RCC 7860 (cell line): Measurements from ENCODE around the gene ANKS1A.

Experiments
- DNase-seq: peaks from one replicate; pipeline ENCODE4 v3.0.0-alpha.2; 2015; ENCODE audit warnings: low spot score
- FAIRE-seq: peaks from 2 replicates; lab custom pipeline; 2012; peaks lifted over from hg19 to GRCh38; lab: Jason Lieb, UNC

ANKS1A gene

DNA sequence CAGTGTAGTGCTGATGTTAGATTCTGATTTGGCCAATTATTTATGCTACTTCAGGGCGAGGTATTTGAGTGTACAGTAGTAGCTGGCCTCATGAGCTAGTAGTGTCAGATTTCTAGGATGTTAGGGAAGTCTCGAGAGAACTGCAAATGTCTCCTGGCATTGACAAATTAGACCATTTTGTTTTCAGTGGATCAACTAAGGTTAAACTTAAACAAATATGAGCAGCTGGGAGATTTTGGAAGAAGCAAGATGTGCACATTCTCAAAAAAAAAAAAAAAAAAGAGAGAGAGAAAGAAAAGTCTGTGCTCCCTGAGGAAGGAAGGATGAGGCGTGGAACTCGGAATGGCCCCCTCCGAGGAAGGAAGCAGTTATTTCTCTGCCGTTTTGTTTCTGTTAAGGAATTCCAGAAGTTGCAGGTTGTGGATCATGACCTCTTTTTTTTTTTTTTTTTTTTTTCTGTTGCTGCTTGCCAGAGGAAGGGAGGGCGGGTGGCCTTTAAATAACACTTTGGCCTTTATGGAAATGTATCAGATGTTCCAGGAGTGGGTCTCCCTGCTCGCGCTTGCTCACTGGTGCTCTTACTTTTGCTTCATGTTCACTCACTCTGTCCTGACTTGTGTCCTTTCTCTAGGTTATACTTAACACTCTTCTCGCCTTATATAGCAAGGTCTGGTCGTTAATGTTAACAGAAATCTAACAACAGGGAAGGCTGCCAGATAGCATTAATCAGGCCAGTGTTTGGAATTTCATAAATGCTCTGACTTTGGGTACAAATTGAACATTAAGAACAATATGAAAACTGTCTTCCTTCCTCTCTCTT lies 127.7 kb downstream of the ANKS1A start:
- DNase-seq (no peak), FAIRE-seq (no peak)

- DNase-seq (no peak), FAIRE-seq (no peak)
These were observed 128.5 kb downstream of the ANKS1A start for GRCh38 chr6:35017411-35018181.

- DNase-seq = no peak
- FAIRE-seq = no peak
These were observed 129.1 kb downstream of the ANKS1A start for GRCh38 chr6:35018182-35018519.

GRCh38 chr6:35018746-35019145 lies 129.7 kb downstream of the ANKS1A start:
- no peak for DNase-seq
- no peak for FAIRE-seq

DNA sequence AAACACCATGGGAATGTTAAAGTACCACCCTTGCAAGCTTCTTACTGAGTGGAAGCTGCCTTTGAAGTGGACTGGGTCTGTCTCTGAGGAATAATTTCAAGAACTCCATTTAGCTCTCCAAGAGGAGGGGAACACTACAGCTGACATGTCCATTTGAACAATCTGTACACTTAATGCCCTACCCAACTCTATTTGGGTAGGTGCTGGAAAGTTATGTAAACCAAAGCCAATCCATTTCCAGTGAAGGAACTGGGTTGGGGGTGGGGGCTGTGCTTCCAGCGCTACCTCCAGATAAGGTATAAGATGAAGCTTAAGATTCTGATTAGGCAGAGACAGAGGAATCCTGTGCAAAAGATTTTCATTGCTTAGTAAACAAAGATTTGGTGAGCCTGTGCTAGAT lies 130.1 kb downstream of the ANKS1A start:
- FAIRE-seq = no peak
- DNase-seq = no peak

- FAIRE-seq (no peak), DNase-seq (no peak)
These were observed 130.8 kb downstream of the ANKS1A start for GRCh38 chr6:35019831-35020230.

- DNase-seq (no peak), FAIRE-seq (no peak)
These were observed 131.9 kb downstream of the ANKS1A start for GRCh38 chr6:35021004-35021403.

DNA sequence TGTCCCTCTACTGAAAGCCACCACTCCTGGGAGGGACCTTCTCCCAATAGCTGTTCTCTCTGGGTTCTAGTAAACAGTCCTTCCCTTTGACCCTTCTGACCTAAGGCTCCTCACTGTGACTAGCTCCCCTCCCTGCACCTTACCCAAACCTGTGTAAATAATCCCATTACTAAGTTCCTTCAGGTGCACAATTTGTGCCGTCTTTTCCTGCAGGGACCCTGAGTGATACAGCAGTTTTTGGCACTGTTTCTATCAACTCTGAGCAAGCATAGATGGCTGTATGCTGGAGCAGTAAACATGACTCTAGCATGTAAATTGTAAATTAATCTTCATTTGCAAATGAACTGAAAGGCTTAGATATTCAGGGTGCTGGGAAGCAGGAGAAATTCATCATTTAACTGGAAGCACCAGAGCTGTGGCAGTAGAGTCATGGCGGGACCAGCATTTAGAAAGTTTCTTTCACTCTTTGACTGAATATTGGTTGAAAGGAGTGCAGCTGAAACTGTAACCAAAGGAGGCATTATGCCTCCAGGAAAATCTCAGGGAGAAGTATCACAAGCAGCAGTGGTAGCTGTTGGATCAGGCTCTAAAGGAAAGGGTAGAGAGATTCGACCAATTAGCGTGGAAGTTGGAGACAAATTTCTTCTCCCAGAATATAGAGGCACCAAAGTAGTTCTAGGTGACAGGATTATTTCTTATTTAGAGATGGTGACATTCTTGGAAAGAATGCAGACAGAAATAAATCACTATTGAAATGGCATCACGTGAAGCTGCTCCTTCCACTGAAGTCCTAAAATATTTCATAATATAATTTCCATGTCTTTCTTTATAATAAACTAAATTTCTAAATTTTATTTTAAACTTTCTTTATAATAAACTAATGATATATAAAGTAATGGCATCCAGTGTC lies 134.3 kb downstream of the ANKS1A start:
- no peak for FAIRE-seq
- no peak for DNase-seq

DNA sequence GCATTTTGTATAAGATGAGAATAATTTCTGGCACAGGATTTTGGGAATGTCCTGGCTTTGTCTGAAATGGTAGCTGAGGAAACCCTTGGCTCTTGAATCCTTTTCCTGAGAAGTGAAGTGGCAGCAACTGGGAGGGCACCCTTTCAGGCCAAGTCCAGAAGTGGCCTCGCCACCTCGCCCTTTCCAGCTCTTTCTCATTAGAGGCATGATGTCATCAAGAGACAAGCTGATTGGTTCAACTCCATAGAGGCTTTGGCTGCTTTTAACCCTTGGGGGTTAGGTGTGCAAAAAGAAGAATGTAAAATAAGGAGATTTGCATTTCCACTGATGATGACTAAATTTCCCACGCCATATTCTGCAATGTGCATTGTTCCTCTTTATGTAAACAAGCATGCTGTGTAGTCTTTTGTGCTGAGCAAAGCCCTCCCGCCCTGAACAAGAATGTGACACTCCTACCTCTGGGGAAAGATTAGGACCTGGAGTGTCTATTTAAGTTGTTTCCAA lies 135.5 kb downstream of the ANKS1A start:
- DNase-seq (no peak), FAIRE-seq (no peak)

- DNase-seq = no peak
- FAIRE-seq = no peak
These were observed 136.5 kb downstream of the ANKS1A start for GRCh38 chr6:35025232-35026188.

- DNase-seq (no peak), FAIRE-seq (no peak)
These were observed 137.6 kb downstream of the ANKS1A start for GRCh38 chr6:35026434-35027222.

- no peak for DNase-seq
- FAIRE-seq = no peak
These were observed 138.8 kb downstream of the ANKS1A start for GRCh38 chr6:35027807-35028206.

- FAIRE-seq (no peak), DNase-seq (no peak)
These were observed 140.0 kb downstream of the ANKS1A start for GRCh38 chr6:35028781-35029769.

- no peak for DNase-seq
- no peak for FAIRE-seq
These were observed 141.0 kb downstream of the ANKS1A start for GRCh38 chr6:35030099-35030498.

- DNase-seq = no peak
- FAIRE-seq = no peak
These were observed 142.8 kb downstream of the ANKS1A start for GRCh38 chr6:35031611-35032529.

DNA sequence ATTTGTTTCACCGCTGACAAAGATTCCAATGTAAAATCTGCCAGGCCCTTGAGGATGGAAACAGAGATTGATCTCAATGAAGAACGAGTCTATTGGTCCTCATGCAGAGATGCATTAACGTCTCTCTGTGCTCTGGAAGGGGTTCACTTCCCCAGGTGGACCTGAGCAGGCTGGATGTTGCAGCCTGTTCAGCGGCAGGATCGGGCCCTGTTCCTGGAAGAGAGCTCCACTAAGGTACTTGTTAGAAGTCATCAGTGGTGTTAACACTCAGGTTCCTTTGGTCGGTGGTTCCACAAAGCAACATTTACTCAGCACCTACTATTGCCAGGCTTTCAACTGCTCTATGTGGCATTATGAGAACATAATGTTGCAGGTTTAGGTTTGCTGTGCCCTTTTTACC lies 144.6 kb downstream of the ANKS1A start:
- FAIRE-seq (no peak), DNase-seq (no peak)
